GM12878 (cell line): Measurements from ENCODE around the gene KRTAP5-11. TPM values are rescaled to one million over a fixed set of nuclear protein-coding genes. Genes with fewer than 3 reads are reported as not detected.
"Not testable (repeated sequence)": the region's sequence is repeated elsewhere in the genome, so short reads cannot be mapped to it uniquely, and the experiment has no call there.

Source experiments
- ATAC-seq: fragments of 200-7000 bp; cut with Tn5 transposase; 3 replicates; pipeline ENCODE4 v1.9.1; 2020; ENCODE audit warnings: mild to moderate bottlenecking, moderate library complexity
- BruUV-seq: library from RNA; stranded (reverse); fragments of 400-500 nt; replicated peaks from 2 replicates; lab custom pipeline; 2021; lab: Mats Ljungman, UMichigan
- CTCF ChIA-PET: fragments of 300-600 bp; sonication (Branson Sonifier 250); formaldehyde crosslinking; extraction: SDS; loops from one replicate; lab custom pipeline; 2021; ENCODE audit warnings: inconsistent platforms; lab: Yijun Ruan, JAX
- POLR2A ChIA-PET: fragments of 350-600 bp; formaldehyde crosslinking; extraction: SDS; loops from one replicate; lab custom pipeline; 2021; ENCODE audit warnings: inconsistent platforms; lab: Charles Lee
- RAD21 ChIA-PET: fragments of 300-600 bp; sonication (Branson Sonifier 250); formaldehyde crosslinking; loops from one replicate; lab custom pipeline; 2023; ENCODE audit warnings: antibody characterized with exemption; ENCODE audit not compliant: unreplicated experiment; lab: Charles Lee
- SMC1A ChIA-PET: fragments of 300-600 bp; sonication (Branson Sonifier 250); formaldehyde crosslinking; loops from one replicate; lab custom pipeline; 2023; ENCODE audit not compliant: unreplicated experiment, uncharacterized antibody; lab: Charles Lee
- DNase-seq: peaks from one replicate; pipeline ENCODE4 v3.0.0-alpha.2; 2011; ENCODE audit warnings: low read depth, low spot score
- FAIRE-seq: peaks from 3 replicates; lab custom pipeline; 2011; peaks lifted over from hg19 to GRCh38; lab: Jason Lieb, UNC
- H2AFZ ChIP-seq: 2 replicates; pipeline ENCODE4 v1.6.0; 2011; ENCODE audit warnings: low read depth, low read length, control low read depth; ENCODE audit not compliant: control insufficient read depth
- H3K27ac ChIP-seq: 2 replicates; pipeline ENCODE4 v1.5.1; 2011; ENCODE audit warnings: control low read depth; ENCODE audit not compliant: control insufficient read depth, insufficient read depth
- H3K27me3 ChIP-seq, 2 experiments: replicated peaks in 1 of 2; 2 replicates each; pipeline versions ENCODE4 v1.6.0 to v1.6.1; 2011; ENCODE audit warnings: low read length in 1 of 2; ENCODE audit not compliant: control insufficient read depth in 2 of 2, insufficient read depth in 2 of 2
- H3K36me3 ChIP-seq, 2 experiments: 2 replicates each; pipeline ENCODE4 v1.5.1; 2011; ENCODE audit warnings: low read length in 1 of 2; ENCODE audit not compliant: control insufficient read depth in 2 of 2, insufficient read depth in 2 of 2
- H3K4me1 ChIP-seq: 2 replicates; pipeline ENCODE4 v1.6.1; 2011; ENCODE audit warnings: mild to moderate bottlenecking, low read length, moderate library complexity, mixed read lengths; ENCODE audit not compliant: control insufficient read depth, insufficient read depth
- H3K4me2 ChIP-seq: 2 replicates; pipeline ENCODE4 v1.6.0; 2011; ENCODE audit warnings: control low read depth; ENCODE audit not compliant: control insufficient read depth, insufficient read depth
- H3K4me3 ChIP-seq: fragments of 200-600 bp; sonication (generic); 2 replicates; pipeline ENCODE4 v1.5.1; 2016
- H3K79me2 ChIP-seq: 2 replicates; pipeline ENCODE4 v1.6.0; 2011; ENCODE audit warnings: low read length; ENCODE audit not compliant: control insufficient read depth, insufficient read depth
- H3K9ac ChIP-seq: 2 replicates; pipeline ENCODE4 v1.8.0; 2011; ENCODE audit warnings: low read length, control low read depth, mixed read lengths; ENCODE audit not compliant: control insufficient read depth, insufficient read depth
- H3K9me3 ChIP-seq: replicated peaks from 3 replicates; pipeline ENCODE4 v1.5.1; 2011; ENCODE audit warnings: mild to moderate bottlenecking, low read length; ENCODE audit not compliant: control insufficient read depth, insufficient read depth
- H4K20me1 ChIP-seq: 2 replicates; pipeline ENCODE4 v1.6.0; 2011; ENCODE audit not compliant: control insufficient read depth, insufficient read depth
- HCFC1 ChIP-seq: fragments of 150-350 bp; IDR thresholded peaks from 2 replicates; pipeline ENCODE4 v1.6.1; 2014; ENCODE audit warnings: low read length
- RAD51 ChIP-seq: fragments of 450-650 bp; IDR thresholded peaks from 2 replicates; pipeline ENCODE4 v1.6.1; 2016; ENCODE audit warnings: moderate library complexity, mild to moderate bottlenecking, inconsistent platforms
- WGBS: methylation state at CpG from one replicate; pipeline ENCODE4 v1.1.6; 2016; ENCODE audit warnings: low lambda C conversion rate; ENCODE audit not compliant: insufficient replicate concordance, insufficient coverage; ENCODE audit errors: missing lambda C conversion rate; 5-methylcytosine and 5-hydroxymethylcytosine counted together
- in situ Hi-C: fragments of 300-500 bp; cut with MboI; formaldehyde crosslinking; loops from 9 replicates; pipeline ENCODE4 v1.14.3; 2018; ENCODE audit warnings: mixed read lengths
- intact Hi-C: fragments of 100-400 bp; cut with micrococcal nuclease; formaldehyde crosslinking; loops from one replicate; pipeline ENCODE4 v1.14.2; 2022; ENCODE audit not compliant: unreplicated experiment
- polyA plus RNA-seq, 11 experiments: library from polyadenylated mRNA; depleted of rRNA in 4 of 11; unstranded in 6 of 11; stranded (reverse) in 5 of 11; fragments of >200 nt; fragmentation: Nextera tagmentation in 4 of 11; fragmentation: Illumina TruSeq in 1 of 11; extraction: Ambion mirVana in 4 of 11; extraction: Trizol in 1 of 11; gene quantifications; 1 replicate in 1 of 11; 2 replicates in 10 of 11; pipeline versions ENCODE4 v1.2.1 to v1.2.3, GENCODE V29; 2011 to 2016; ENCODE audit warnings: inconsistent platforms in 2 of 11, missing spikeins in 2 of 11, low read depth in 1 of 11
- total RNA-seq, 4 experiments: library from RNA; depleted of rRNA in 3 of 4; stranded (reverse); fragments of >200 nt in 3 of 4; fragmentation: Illumina TruSeq in 1 of 4; extraction: Trizol in 1 of 4; gene quantifications; 2 replicates each; pipeline versions ENCODE4 v1.2.1 to v1.2.3, GENCODE V29; 2013 to 2021

The KRTAP5-11 gene
- total and polyA plus RNA-seq, 10 of the 15 experiments (the other 5 are each of a cell fraction or from before 2014, with no cell fraction given) = not detected

DNA sequence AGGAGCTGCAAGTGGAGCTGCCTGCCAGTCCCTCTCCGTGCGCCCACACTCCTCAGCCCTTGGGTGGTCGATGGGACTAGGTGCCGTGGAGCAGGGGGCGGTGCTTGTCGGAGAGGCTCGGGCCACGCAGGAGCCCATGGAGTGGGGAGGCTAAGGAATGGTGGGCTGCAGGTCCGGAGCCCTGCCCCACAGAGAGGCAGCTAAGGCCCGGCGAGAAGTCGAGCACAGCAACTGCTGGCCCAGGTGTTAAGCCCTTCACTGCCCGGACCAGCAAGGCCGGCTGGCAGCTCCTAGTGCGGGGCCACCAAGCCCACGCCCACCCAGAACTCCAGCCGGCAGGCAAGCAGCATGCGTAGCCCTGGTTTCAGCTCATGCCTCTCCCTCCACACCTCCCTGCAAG, 48.9 kb upstream of the KRTAP5-11 start:
- H3K4me2 ChIP-seq, CTCF ChIA-PET, BruUV-seq, ATAC-seq, H3K79me2 ChIP-seq, POLR2A ChIA-PET, SMC1A ChIA-PET, H3K9me3 ChIP-seq, H3K4me1 ChIP-seq, H3K4me3 ChIP-seq, in situ Hi-C loops, H3K9ac ChIP-seq, H3K27me3 ChIP-seq, H2AFZ ChIP-seq, H4K20me1 ChIP-seq, FAIRE-seq, H3K27ac ChIP-seq, H3K36me3 ChIP-seq, RAD21 ChIA-PET, DNase-seq: not testable (repeated sequence)
- 47% methylated on average over 18 of the region's 18 CpGs for WGBS
- intact Hi-C loops = loop anchor here (10.0 kb wide), 1 partner anchor 103 kb away; no protein-coding TSS in a partner anchor

DNA sequence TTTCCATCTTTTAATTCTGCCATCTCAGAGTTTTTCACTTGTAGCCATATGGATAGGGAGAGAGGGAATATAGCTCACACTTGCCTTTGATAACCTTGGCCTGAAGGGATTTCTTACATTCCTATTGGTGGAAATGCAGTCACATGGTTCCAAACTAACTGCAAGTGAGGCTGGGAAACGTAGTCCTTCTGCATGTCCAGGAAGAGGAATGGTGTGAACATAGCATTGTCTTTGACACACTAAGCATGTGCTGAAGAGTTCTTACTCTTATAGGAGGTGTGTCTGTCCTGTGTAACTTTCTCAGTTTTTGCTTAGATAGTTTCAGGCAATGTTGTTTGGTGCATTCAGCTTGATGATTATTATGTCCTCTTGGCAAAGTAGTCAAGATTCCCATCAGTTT, 47.4 kb upstream of the KRTAP5-11 start:
- H3K4me1 ChIP-seq, BruUV-seq, FAIRE-seq, H2AFZ ChIP-seq, CTCF ChIA-PET, H4K20me1 ChIP-seq, H3K27me3 ChIP-seq, H3K36me3 ChIP-seq, SMC1A ChIA-PET, H3K4me3 ChIP-seq, ATAC-seq, DNase-seq, in situ Hi-C loops, H3K9me3 ChIP-seq, H3K4me2 ChIP-seq, RAD21 ChIA-PET, H3K27ac ChIP-seq, H3K9ac ChIP-seq, H3K79me2 ChIP-seq: not testable (repeated sequence)
- 6% methylated on average over 1 of the region's 1 CpG for WGBS
- TF ChIP-seq HCFC1 = 0 out of 2 replicates have a peak, but pooled peaks have one; percentile 23
- peak; percentile 35; the same call in 1 of the 2 replicates for TF ChIP-seq RAD51
- POLR2A ChIA-PET = interaction anchor here (0.7 kb wide), 1 partner anchor 991 kb away, joined by 4 read pairs; no protein-coding TSS in a partner anchor
- intact Hi-C loops = loop anchor here (10.0 kb wide), 1 partner anchor 105 kb away; no protein-coding TSS in a partner anchor

- CTCF ChIA-PET, SMC1A ChIA-PET, H3K36me3 ChIP-seq, DNase-seq, H3K4me2 ChIP-seq, H3K79me2 ChIP-seq, H4K20me1 ChIP-seq, BruUV-seq, POLR2A ChIA-PET, H3K27ac ChIP-seq, H3K4me1 ChIP-seq, H2AFZ ChIP-seq, H3K9me3 ChIP-seq, in situ Hi-C loops, RAD21 ChIA-PET, H3K4me3 ChIP-seq, H3K9ac ChIP-seq, intact Hi-C loops, FAIRE-seq, H3K27me3 ChIP-seq, ATAC-seq: not testable (repeated sequence)
- 63% methylated on average over 19 of the region's 21 CpGs for WGBS
These were observed 46.3 kb upstream of the KRTAP5-11 start for GRCh38 chr11:71628943-71629342.

DNA sequence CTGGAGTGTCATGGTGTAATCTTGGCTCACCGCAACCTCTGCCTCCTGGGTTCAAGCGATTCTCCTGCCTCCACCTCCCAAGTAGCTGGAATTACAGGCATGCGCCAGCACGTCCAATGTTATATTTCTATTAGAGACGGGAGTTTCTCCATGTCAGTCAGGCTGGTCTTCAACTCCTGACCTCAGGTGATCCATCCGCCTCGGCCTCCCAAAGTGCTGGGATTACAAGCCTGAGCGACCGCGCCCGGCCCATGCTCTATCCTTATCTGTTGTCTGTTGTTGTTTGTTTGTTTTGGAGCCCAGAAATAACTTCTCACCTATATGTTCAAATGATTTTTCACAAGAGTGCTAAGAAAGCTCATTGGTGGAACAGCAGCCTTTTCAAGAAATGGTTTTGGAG, 40.6 kb upstream of the KRTAP5-11 start:
- H3K27ac ChIP-seq, H3K79me2 ChIP-seq, H3K4me3 ChIP-seq, H4K20me1 ChIP-seq, POLR2A ChIA-PET, H2AFZ ChIP-seq, DNase-seq, BruUV-seq, H3K4me1 ChIP-seq, H3K27me3 ChIP-seq, H3K9me3 ChIP-seq, H3K4me2 ChIP-seq, SMC1A ChIA-PET, H3K36me3 ChIP-seq, ATAC-seq, intact Hi-C loops, in situ Hi-C loops, RAD21 ChIA-PET, H3K9ac ChIP-seq, FAIRE-seq: not testable (repeated sequence)
- CTCF ChIA-PET = interaction anchor here (0.6 kb wide), 1 partner anchor 164 kb away, joined by 3 read pairs; no protein-coding TSS in a partner anchor
- 67% methylated on average over 11 of the region's 11 CpGs for WGBS
